DOHH2 (cell line): ENCODE measurements around the gene ZBBX.

Experiments
- H3F3A ChIP-seq: fragments of 200-600 bp; sonication (generic), shearing (Covaris generic); 2 replicates; pipeline ENCODE4 v1.6.0; 2016; ENCODE audit warnings: antibody characterized with exemption, mild to moderate bottlenecking; ENCODE audit not compliant: control insufficient read depth, insufficient read depth
- H3K27ac ChIP-seq: fragments of 200-600 bp; sonication (generic); 2 replicates; pipeline ENCODE4 v1.5.1; 2014; ENCODE audit warnings: low read depth, mild to moderate bottlenecking, low read length, moderate library complexity
- H3K27me3 ChIP-seq: fragments of 200-600 bp; sonication (generic); 2 replicates; pipeline ENCODE4 v1.6.1; 2014; ENCODE audit warnings: mild to moderate bottlenecking, low read length, mixed read lengths; ENCODE audit not compliant: control insufficient read depth
- H3K36me3 ChIP-seq: fragments of 200-600 bp; sonication (generic); 2 replicates; pipeline ENCODE4 v1.6.1; 2014; ENCODE audit warnings: mild to moderate bottlenecking, low read length, moderate library complexity, mixed read lengths; ENCODE audit not compliant: control insufficient read depth
- H3K4me1 ChIP-seq: fragments of 200-600 bp; sonication (generic); 2 replicates; pipeline ENCODE4 v1.6.1; 2014; ENCODE audit warnings: mild to moderate bottlenecking, low read length, mixed read lengths; ENCODE audit not compliant: control insufficient read depth
- H3K4me2 ChIP-seq: fragments of 200-600 bp; sonication (generic); 2 replicates; pipeline ENCODE4 v1.6.0; 2014; ENCODE audit warnings: mild to moderate bottlenecking, low read length, moderate library complexity
- H3K4me3 ChIP-seq: fragments of 200-600 bp; sonication (generic); 2 replicates; pipeline ENCODE4 v1.5.1; 2014; ENCODE audit warnings: mild to moderate bottlenecking, low read length, mixed read lengths
- H3K79me2 ChIP-seq: fragments of 200-600 bp; sonication (generic); 2 replicates; pipeline ENCODE4 v1.6.1; 2014; ENCODE audit warnings: mild to moderate bottlenecking, low read length, mixed read lengths; ENCODE audit not compliant: control insufficient read depth
- H3K9me2 ChIP-seq: fragments of 200-600 bp; sonication (generic); replicated peaks from 2 replicates; pipeline ENCODE4 v1.6.1; 2014; ENCODE audit warnings: mild to moderate bottlenecking, low read length, mixed read lengths; ENCODE audit not compliant: control insufficient read depth
- H3K9me3 ChIP-seq: fragments of 200-600 bp; sonication (generic); 2 replicates; pipeline ENCODE4 v1.6.1; 2014; ENCODE audit warnings: antibody characterized with exemption, low read length, mixed read lengths; ENCODE audit not compliant: control insufficient read depth, insufficient read depth
- H4K20me1 ChIP-seq: fragments of 200-600 bp; sonication (generic); 2 replicates; pipeline ENCODE4 v1.6.0; 2014; ENCODE audit warnings: low read depth, mild to moderate bottlenecking, antibody characterized with exemption, low read length, moderate library complexity; ENCODE audit not compliant: control insufficient read depth, insufficient read depth
- CTCF ChIP-seq: fragments of 200-600 bp; sonication (generic); IDR thresholded peaks from one replicate; pipeline ENCODE4 v1.5.1; 2014; ENCODE audit warnings: antibody characterized with exemption, mild to moderate bottlenecking, low read depth, low read length; ENCODE audit not compliant: poor library complexity, severe bottlenecking
- EZH2phosphoT487 ChIP-seq: fragments of 200-600 bp; sonication (generic); IDR thresholded peaks from 2 replicates; pipeline ENCODE4 v1.6.1; 2017; ENCODE audit warnings: borderline replicate concordance, mild to moderate bottlenecking, antibody characterized with exemption, low read length, moderate library complexity, mixed read lengths

ZBBX gene

GRCh38 chr3:167251678-167252077 is 128.4 kb downstream of the ZBBX start:
- H4K20me1 ChIP-seq = no peaks in the 10 kb centered on the region
- no peaks in the 10 kb centered on the region for H3K79me2 ChIP-seq
- no peak overlapping the region for H3K4me2 ChIP-seq
- H3F3A ChIP-seq = no peaks in the 10 kb centered on the region
- no peaks in the 10 kb centered on the region for H3K9me2 ChIP-seq
- no peak for TF ChIP-seq CTCF
- no peak for TF ChIP-seq EZH2phosphoT487
- H3K4me1 ChIP-seq = no peaks in the 10 kb centered on the region
- no peak overlapping the region for H3K27ac ChIP-seq
- H3K27me3 ChIP-seq = no peaks in the 10 kb centered on the region
- H3K9me3 ChIP-seq = no peaks in the 10 kb centered on the region
- no peak overlapping the region for H3K4me3 ChIP-seq
- H3K36me3 ChIP-seq = no peaks in the 10 kb centered on the region

GRCh38 chr3:167246252-167246651 is 133.8 kb downstream of the ZBBX start:
- Histone ChIP-seq H3F3A (no peaks in the 10 kb centered on the region), H3K9me3 (no peaks in the 10 kb centered on the region), H3K36me3 (no peaks in the 10 kb centered on the region), H3K79me2 (no peaks in the 10 kb centered on the region), H3K4me3 (no peak overlapping the region), H3K9me2 (no peaks in the 10 kb centered on the region), H3K27me3 (no peaks in the 10 kb centered on the region), H3K4me1 (no peaks in the 10 kb centered on the region), H3K4me2 (no peak overlapping the region), H3K27ac (no peak overlapping the region), H4K20me1 (no peaks in the 10 kb centered on the region)
- TF ChIP-seq CTCF (no peak), EZH2phosphoT487 (no peak)

DNA sequence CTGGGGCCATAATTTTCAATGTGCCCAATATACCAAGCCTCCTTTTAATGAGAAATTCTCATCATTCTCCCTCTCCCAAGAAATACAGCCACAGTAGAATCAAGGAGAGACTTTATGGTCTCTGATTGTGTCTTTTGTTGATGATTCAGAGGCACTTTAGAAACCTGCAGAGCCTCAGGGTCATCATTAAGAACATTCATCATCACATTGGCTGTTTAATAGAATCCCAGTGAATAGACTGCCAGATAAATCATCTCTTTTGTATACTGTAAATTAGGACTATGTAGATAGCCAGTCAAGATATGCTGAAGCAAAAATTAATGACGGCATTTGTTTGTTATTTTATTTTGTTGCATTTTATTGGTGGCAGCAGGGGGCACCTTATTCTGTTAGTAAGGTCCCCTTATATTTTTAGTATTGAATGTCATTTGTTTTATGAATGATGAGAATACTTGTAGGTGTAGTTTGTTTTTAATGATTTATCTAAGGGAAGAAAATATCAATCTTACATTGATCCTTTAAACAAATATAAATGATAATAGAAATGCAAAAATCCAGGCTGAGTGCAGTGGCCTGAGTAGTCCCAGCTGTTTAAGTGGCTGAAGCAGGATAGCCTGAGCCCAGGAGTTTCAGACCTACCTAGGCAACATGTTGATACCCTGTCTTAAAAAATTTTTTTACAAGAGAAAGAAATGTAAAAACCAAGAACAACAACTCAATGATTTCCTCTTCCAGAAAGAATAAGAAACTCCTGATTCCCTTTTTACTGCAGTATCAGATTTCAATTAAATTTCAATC is 138.8 kb downstream of the ZBBX start:
- Histone ChIP-seq H3F3A (no peaks in the 10 kb centered on the region), H3K4me2 (no peak overlapping the region), H3K4me1 (no peaks in the 10 kb centered on the region), H3K27me3 (no peaks in the 10 kb centered on the region), H3K36me3 (no peaks in the 10 kb centered on the region), H4K20me1 (no peaks in the 10 kb centered on the region), H3K9me3 (no peaks in the 10 kb centered on the region), H3K27ac (no peak overlapping the region), H3K4me3 (no peak overlapping the region), H3K79me2 (no peaks in the 10 kb centered on the region), H3K9me2 (no peaks in the 10 kb centered on the region)
- no peak for TF ChIP-seq CTCF
- no peak for TF ChIP-seq EZH2phosphoT487

DNA sequence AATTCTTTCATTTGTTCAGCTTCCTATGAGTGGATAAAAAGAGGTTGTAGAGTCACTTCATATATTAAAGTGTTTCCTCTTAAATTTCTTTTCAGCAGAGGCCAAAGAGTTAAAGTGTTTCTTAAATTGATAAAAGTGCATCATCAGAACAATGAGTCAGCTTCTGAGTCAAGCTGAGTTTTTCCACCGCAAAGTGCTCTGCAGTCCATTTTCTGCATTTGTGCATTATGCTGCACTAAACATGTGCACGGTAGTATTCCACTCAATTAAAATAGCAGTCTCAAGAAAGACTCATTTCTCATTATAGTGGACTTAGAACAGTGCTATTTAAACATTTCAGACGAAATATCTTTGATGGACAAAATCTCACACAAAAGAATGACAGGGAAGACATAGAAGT is 152.0 kb downstream of the ZBBX start:
- Histone ChIP-seq H4K20me1 (no peaks in the 10 kb centered on the region), H3K9me2 (no peaks in the 10 kb centered on the region), H3K4me2 (no peak overlapping the region), H3K9me3 (no peaks in the 10 kb centered on the region), H3K27me3 (no peaks in the 10 kb centered on the region), H3K4me3 (no peak overlapping the region), H3K36me3 (no peaks in the 10 kb centered on the region), H3K4me1 (no peaks in the 10 kb centered on the region), H3F3A (no peaks in the 10 kb centered on the region), H3K79me2 (no peaks in the 10 kb centered on the region), H3K27ac (no peak overlapping the region)
- TF ChIP-seq CTCF (no peak), EZH2phosphoT487 (no peak)
